ENCODE data around the gene GAA. TPM values are rescaled to one million over a fixed set of nuclear protein-coding genes. Genes with fewer than 3 reads are reported as not detected.

The GAA gene
- total and polyA plus RNA-seq, 10 of the 15 experiments (the other 5 are each of a cell fraction or from before 2014, with no cell fraction given), result 0.18 to 10.5 (median 4.1) TPM

DNA sequence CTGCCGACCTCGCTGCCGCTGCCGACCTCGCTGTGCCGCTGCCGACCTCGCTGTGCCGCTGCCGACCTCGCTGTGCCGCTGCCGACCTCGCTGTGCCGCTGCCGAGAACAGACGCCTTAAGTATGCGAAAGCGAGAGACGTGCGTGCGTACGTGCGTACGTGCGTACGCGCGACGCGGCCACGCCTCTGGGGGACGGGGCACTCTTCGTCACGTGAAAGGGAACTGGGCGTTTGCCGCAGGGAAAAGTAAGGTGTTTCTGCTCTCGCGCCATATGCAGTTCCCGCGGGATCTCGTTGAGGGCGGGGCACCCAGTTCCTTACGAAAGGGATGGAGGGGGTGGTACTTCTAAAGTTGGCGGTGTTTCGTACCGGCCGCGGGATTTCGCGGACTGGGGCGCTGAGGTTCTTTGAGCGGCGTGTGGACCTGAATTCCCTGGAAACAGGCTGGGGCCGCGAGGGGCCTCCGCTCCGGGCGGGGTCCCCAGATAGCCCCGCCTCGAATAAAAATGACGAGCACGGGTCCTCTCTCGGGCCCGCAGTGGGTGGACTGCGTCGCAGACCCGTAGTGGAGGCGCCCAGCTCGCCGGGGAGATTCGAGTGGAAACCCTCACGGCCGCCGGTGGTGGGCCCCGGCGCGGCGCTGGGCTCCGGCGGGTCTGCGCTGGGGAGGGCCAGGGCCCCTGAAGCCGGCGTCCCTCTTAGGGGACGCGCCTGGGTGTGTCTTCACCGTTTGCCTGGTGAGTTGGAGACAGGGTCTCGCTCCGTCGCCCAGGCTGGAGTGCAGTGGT lies 45.8 kb downstream of the GAA start, which contains the start of gene EIF4A3 (continued):
- TF ChIP-seq, protein P1, sequence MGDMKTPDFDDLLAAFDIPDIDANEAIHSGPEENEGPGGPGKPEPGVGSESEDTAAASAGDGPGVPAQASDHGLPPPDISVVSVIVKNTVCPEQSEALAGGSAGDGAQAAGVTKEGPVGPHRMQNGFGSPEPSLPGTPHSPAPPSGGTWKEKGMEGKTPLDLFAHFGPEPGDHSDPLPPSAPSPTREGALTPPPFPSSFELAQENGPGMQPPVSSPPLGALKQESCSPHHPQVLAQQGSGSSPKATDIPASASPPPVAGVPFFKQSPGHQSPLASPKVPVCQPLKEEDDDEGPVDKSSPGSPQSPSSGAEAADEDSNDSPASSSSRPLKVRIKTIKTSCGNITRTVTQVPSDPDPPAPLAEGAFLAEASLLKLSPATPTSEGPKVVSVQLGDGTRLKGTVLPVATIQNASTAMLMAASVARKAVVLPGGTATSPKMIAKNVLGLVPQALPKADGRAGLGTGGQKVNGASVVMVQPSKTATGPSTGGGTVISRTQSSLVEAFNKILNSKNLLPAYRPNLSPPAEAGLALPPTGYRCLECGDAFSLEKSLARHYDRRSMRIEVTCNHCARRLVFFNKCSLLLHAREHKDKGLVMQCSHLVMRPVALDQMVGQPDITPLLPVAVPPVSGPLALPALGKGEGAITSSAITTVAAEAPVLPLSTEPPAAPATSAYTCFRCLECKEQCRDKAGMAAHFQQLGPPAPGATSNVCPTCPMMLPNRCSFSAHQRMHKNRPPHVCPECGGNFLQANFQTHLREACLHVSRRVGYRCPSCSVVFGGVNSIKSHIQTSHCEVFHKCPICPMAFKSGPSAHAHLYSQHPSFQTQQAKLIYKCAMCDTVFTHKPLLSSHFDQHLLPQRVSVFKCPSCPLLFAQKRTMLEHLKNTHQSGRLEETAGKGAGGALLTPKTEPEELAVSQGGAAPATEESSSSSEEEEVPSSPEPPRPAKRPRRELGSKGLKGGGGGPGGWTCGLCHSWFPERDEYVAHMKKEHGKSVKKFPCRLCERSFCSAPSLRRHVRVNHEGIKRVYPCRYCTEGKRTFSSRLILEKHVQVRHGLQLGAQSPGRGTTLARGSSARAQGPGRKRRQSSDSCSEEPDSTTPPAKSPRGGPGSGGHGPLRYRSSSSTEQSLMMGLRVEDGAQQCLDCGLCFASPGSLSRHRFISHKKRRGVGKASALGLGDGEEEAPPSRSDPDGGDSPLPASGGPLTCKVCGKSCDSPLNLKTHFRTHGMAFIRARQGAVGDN (IDR thresholded peaks at IDR 0.05), result no peak; the same call in none of the 2 replicates
- TF ChIP-seq, protein P2, sequence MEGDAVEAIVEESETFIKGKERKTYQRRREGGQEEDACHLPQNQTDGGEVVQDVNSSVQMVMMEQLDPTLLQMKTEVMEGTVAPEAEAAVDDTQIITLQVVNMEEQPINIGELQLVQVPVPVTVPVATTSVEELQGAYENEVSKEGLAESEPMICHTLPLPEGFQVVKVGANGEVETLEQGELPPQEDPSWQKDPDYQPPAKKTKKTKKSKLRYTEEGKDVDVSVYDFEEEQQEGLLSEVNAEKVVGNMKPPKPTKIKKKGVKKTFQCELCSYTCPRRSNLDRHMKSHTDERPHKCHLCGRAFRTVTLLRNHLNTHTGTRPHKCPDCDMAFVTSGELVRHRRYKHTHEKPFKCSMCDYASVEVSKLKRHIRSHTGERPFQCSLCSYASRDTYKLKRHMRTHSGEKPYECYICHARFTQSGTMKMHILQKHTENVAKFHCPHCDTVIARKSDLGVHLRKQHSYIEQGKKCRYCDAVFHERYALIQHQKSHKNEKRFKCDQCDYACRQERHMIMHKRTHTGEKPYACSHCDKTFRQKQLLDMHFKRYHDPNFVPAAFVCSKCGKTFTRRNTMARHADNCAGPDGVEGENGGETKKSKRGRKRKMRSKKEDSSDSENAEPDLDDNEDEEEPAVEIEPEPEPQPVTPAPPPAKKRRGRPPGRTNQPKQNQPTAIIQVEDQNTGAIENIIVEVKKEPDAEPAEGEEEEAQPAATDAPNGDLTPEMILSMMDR (IDR thresholded peaks at IDR 0.05 in 2 of 3, conservative IDR thresholded peaks at IDR 0.05 in 1 of 3; ENCODE audit: control insufficient read depth in 2 of 3, extremely low read depth in 1 of 3, insufficient read depth in 1 of 3, low read depth in 3 of 3, low read length in 3 of 3), result peak in 1 of 3 experiments; percentile 10; a peak in 1 of 6 replicates
- TF ChIP-seq SPI1 (IDR thresholded peaks at IDR 0.05; ENCODE audit: borderline replicate concordance, insufficient read depth, low read depth, low read length) (peak; percentile 61; the same call in 1 of the 2 replicates), FOXM1 (IDR thresholded peaks at IDR 0.05; ENCODE audit: low read depth, low read length) (no peak), KDM1A (IDR thresholded peaks at IDR 0.05; ENCODE audit: borderline replicate concordance) (no peak), CREB1 (IDR thresholded peaks at IDR 0.05; ENCODE audit: low read depth) (peak; percentile 83), RFX5 (IDR thresholded peaks at IDR 0.05; ENCODE audit: low read depth, low read length) (no peak), MXI1 (IDR thresholded peaks at IDR 0.05; ENCODE audit: low read depth, low read length) (peak; percentile 85), EED (IDR thresholded peaks at IDR 0.05; ENCODE audit: low read depth) (no peak; the same call in 1 of the 2 replicates), TAF1 (IDR thresholded peaks at IDR 0.05; ENCODE audit: borderline replicate concordance, low read depth, low read length) (peak; percentile 63; the same call in 1 of the 2 replicates), RAD51 (IDR thresholded peaks at IDR 0.05) (peak; percentile 85), POU2F2 (IDR thresholded peaks at IDR 0.05; ENCODE audit: borderline replicate concordance, low read depth, low read length) (peak; percentile 21; the same call in 1 of the 3 replicates), KAT2A (conservative IDR thresholded peaks at IDR 0.05; ENCODE audit: control insufficient read depth, low read depth, low read length) (no peak), CHD1 (IDR thresholded peaks at IDR 0.05; ENCODE audit: low read depth, low read length) (no peak), NBN (IDR thresholded peaks at IDR 0.05) (no peak), SP1 (IDR thresholded peaks at IDR 0.05; ENCODE audit: low read depth, low read length) (peak; percentile 57)
- TF ChIP-seq, protein P3, sequence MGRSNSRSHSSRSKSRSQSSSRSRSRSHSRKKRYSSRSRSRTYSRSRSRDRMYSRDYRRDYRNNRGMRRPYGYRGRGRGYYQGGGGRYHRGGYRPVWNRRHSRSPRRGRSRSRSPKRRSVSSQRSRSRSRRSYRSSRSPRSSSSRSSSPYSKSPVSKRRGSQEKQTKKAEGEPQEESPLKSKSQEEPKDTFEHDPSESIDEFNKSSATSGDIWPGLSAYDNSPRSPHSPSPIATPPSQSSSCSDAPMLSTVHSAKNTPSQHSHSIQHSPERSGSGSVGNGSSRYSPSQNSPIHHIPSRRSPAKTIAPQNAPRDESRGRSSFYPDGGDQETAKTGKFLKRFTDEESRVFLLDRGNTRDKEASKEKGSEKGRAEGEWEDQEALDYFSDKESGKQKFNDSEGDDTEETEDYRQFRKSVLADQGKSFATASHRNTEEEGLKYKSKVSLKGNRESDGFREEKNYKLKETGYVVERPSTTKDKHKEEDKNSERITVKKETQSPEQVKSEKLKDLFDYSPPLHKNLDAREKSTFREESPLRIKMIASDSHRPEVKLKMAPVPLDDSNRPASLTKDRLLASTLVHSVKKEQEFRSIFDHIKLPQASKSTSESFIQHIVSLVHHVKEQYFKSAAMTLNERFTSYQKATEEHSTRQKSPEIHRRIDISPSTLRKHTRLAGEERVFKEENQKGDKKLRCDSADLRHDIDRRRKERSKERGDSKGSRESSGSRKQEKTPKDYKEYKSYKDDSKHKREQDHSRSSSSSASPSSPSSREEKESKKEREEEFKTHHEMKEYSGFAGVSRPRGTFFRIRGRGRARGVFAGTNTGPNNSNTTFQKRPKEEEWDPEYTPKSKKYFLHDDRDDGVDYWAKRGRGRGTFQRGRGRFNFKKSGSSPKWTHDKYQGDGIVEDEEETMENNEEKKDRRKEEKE (IDR thresholded peaks at IDR 0.05), result no peak
- TF ChIP-seq, protein P4, sequence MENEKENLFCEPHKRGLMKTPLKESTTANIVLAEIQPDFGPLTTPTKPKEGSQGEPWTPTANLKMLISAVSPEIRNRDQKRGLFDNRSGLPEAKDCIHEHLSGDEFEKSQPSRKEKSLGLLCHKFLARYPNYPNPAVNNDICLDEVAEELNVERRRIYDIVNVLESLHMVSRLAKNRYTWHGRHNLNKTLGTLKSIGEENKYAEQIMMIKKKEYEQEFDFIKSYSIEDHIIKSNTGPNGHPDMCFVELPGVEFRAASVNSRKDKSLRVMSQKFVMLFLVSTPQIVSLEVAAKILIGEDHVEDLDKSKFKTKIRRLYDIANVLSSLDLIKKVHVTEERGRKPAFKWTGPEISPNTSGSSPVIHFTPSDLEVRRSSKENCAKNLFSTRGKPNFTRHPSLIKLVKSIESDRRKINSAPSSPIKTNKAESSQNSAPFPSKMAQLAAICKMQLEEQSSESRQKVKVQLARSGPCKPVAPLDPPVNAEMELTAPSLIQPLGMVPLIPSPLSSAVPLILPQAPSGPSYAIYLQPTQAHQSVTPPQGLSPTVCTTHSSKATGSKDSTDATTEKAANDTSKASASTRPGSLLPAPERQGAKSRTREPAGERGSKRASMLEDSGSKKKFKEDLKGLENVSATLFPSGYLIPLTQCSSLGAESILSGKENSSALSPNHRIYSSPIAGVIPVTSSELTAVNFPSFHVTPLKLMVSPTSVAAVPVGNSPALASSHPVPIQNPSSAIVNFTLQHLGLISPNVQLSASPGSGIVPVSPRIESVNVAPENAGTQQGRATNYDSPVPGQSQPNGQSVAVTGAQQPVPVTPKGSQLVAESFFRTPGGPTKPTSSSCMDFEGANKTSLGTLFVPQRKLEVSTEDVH (IDR thresholded peaks at IDR 0.05; ENCODE audit: low read depth, partially characterized antibody), result no peak

Data from GM12878 (cell line).